ENCODE measurements around the gene ROM1. TPM values are rescaled to one million over a fixed set of nuclear protein-coding genes. Genes with fewer than 3 reads are reported as not detected.

ROM1 gene
- total RNA-seq, 1 experiment from 2014 or later, result 2.7 TPM

- no peak overlapping the region for H2AFZ ChIP-seq (ENCODE audit: low read depth, low read length, poor library complexity, severe bottlenecking)
- intact Hi-C loops (cut with micrococcal nuclease), result no loop called here
- peaks cover 29 to 45% of the 10 kb centered on the region in 2 experiments for H3K36me3 ChIP-seq (ENCODE audit: control insufficient read depth in 1 of 2, insufficient read depth in 2 of 2, low read length in 2 of 2)
- no peaks in the 10 kb centered on the region for H3K9me3 ChIP-seq (ENCODE audit: control insufficient read depth in 1 of 2, insufficient read depth in 1 of 2, low read depth in 1 of 2, low read length in 2 of 2)
- H3K4me2 ChIP-seq (ENCODE audit: low read length), result no peak overlapping the region
- ChIA-PET RAD21 (ENCODE audit: low non-redundant PET in 1 of 2, low total read pairs in 2 of 2, uncharacterized antibody in 2 of 2, unreplicated experiment in 2 of 2) (no interaction called here), POLR2A (no interaction called here), CTCF (interaction anchor here (1.6 kb wide), 1 partner anchor 16 kb away, joined by 3 read pairs; no protein-coding TSS in a partner anchor)
- H3K79me2 ChIP-seq (ENCODE audit: insufficient read depth, low read length), result peaks cover 29% of the 10 kb centered on the region
- BruUV-seq (replicated peaks), result no TSS peak
- no peak for DNase-seq (ENCODE audit: low read depth, low spot score)
- H3K9ac ChIP-seq (ENCODE audit: low read length), result no peak overlapping the region
- no peak overlapping the region for H3K4me3 ChIP-seq (replicated peaks in 1 of 2; ENCODE audit: low read depth in 1 of 2, low read length in 2 of 2)
- peaks cover 8 to 26% of the 10 kb centered on the region in 2 experiments for H3K4me1 ChIP-seq (ENCODE audit: control insufficient read depth in 1 of 2, insufficient read depth in 2 of 2, low read length in 2 of 2)
- H4K20me1 ChIP-seq (ENCODE audit: insufficient read depth), result no peaks in the 10 kb centered on the region; the same call in 1 of the 2 replicates
- H3K27me3 ChIP-seq (ENCODE audit: insufficient read depth, low read length), result no peaks in the 10 kb centered on the region
- TF ChIP-seq ATF3 (IDR thresholded peaks at IDR 0.05), result no peak
- TF ChIP-seq SIN3A (IDR thresholded peaks at IDR 0.05; ENCODE audit: low read depth), result no peak
- no peak for TF ChIP-seq ZNF274 (IDR thresholded peaks at IDR 0.05; ENCODE audit: low read depth, low read length)
- TF ChIP-seq YY1 (IDR thresholded peaks at IDR 0.05; ENCODE audit: extremely low read depth, insufficient replicate concordance, low read depth, low read length), result no peak
- TF ChIP-seq MAX (IDR thresholded peaks at IDR 0.05), result no peak
- TF ChIP-seq EGR1 (IDR thresholded peaks at IDR 0.05; ENCODE audit: low read depth), result no peak
- no peak for TF ChIP-seq REST (IDR thresholded peaks at IDR 0.05; ENCODE audit: low read depth)
- TF ChIP-seq ELF1 (IDR thresholded peaks at IDR 0.05; ENCODE audit: borderline replicate concordance, low read depth), result no peak
- H3K27ac ChIP-seq (ENCODE audit: low read depth, low read length), result peak overlapping the region; percentile 18; the same call in 1 of the 2 replicates
- no peak for ATAC-seq
- no peaks in the 10 kb centered on the region for H3K9me2 ChIP-seq (ENCODE audit: insufficient read depth)
These were observed 37.2 kb upstream of the ROM1 start for GRCh38 chr11:62575837-62576236.
